ENCODE measurements around the gene CTSC. TPM values are rescaled to one million over a fixed set of nuclear protein-coding genes. Genes with fewer than 3 reads are reported as not detected.

CTSC gene
- total and polyA plus RNA-seq, 2 of the 13 experiments (the other 11 are each of a cell fraction or from before 2014, with no cell fraction given): 144 to 210 TPM

GRCh38 chr11:88327462-88328143 is 9.9 kb downstream of the CTSC start:
- no peak for FAIRE-seq
- no peak overlapping the region for H3K4me3 ChIP-seq (replicated peaks in 1 of 3; ENCODE audit: insufficient read depth in 1 of 3, low read depth in 2 of 3, low read length in 3 of 3)
- CTCF ChIA-PET (ENCODE audit: low intra/inter-chr PET ratio, low total read pairs): no interaction called here

More at GRCh38 chr11:88327462-88328143, 9.9 kb downstream of the CTSC start:
- intact Hi-C loops (cut with micrococcal nuclease; ENCODE audit: unreplicated experiment) (no loop called here), in situ Hi-C loops (cut with HindIII; ENCODE audit: extremely low pct_ligation_motif_present, low pct_unique_long_range_greater_than_20kb) (no loop called here)
- 59% methylated on average over 3 of the region's 3 CpGs for WGBS (ENCODE audit: low lambda C conversion rate)
- H3K4me1 ChIP-seq (ENCODE audit: insufficient read depth, low read length): no peaks in the 10 kb centered on the region
- DNase-seq (ENCODE audit: low spot score): no peak
- no peak overlapping the region for H2AFZ ChIP-seq (ENCODE audit: low read length)
- no peaks in the 10 kb centered on the region for H4K20me1 ChIP-seq (ENCODE audit: insufficient read depth, low read length)
- TF ChIP-seq KAT8 (CRISPR knock-in tag; IDR thresholded peaks at IDR 0.05) (no peak), ZFYVE20 (CRISPR knock-in tag; IDR thresholded peaks at IDR 0.05; ENCODE audit: borderline replicate concordance, low read depth) (no peak), ZNF512 (CRISPR knock-in tag; IDR thresholded peaks at IDR 0.05) (no peak), ZNF878 (CRISPR knock-in tag; IDR thresholded peaks at IDR 0.05) (no peak), NR2F1 (CRISPR knock-in tag; IDR thresholded peaks at IDR 0.05) (no peak), ZNF510 (CRISPR knock-in tag; IDR thresholded peaks at IDR 0.05; ENCODE audit: low read depth) (no peak), DPF2 (CRISPR knock-in tag; IDR thresholded peaks at IDR 0.05; ENCODE audit: borderline replicate concordance, low read depth) (no peak), TFAP4 (IDR thresholded peaks at IDR 0.05; ENCODE audit: borderline replicate concordance, low read depth) (no peak), ZNF7 (CRISPR knock-in tag; IDR thresholded peaks at IDR 0.05) (no peak), SMAD3 (CRISPR knock-in tag; IDR thresholded peaks at IDR 0.05) (no peak), DBP (CRISPR knock-in tag; IDR thresholded peaks at IDR 0.05; ENCODE audit: not compliant biosample characterization) (no peak), ZNF616 (CRISPR knock-in tag; IDR thresholded peaks at IDR 0.05; ENCODE audit: low read depth) (no peak), HOXA5 (CRISPR knock-in tag; IDR thresholded peaks at IDR 0.05) (no peak)
- TF ChIP-seq, protein P1, sequence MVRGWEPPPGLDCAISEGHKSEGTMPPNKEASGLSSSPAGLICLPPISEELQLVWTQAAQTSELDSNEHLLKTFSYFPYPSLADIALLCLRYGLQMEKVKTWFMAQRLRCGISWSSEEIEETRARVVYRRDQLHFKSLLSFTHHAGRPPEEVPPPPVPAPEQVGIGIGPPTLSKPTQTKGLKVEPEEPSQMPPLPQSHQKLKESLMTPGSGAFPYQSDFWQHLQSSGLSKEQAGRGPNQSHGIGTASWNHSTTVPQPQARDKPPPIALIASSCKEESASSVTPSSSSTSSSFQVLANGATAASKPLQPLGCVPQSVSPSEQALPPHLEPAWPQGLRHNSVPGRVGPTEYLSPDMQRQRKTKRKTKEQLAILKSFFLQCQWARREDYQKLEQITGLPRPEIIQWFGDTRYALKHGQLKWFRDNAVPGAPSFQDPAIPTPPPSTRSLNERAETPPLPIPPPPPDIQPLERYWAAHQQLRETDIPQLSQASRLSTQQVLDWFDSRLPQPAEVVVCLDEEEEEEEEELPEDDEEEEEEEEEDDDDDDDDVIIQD (CRISPR knock-in tag; IDR thresholded peaks at IDR 0.05; ENCODE audit: low read depth): no peak
- TF ChIP-seq, protein P2, sequence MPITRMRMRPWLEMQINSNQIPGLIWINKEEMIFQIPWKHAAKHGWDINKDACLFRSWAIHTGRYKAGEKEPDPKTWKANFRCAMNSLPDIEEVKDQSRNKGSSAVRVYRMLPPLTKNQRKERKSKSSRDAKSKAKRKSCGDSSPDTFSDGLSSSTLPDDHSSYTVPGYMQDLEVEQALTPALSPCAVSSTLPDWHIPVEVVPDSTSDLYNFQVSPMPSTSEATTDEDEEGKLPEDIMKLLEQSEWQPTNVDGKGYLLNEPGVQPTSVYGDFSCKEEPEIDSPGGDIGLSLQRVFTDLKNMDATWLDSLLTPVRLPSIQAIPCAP (CRISPR knock-in tag; IDR thresholded peaks at IDR 0.05; ENCODE audit: low read depth): no peak
- no TSS peak for BruUV-seq (replicated peaks)
- no peak for ATAC-seq
- H3K79me2 ChIP-seq (ENCODE audit: insufficient read depth, low read length): no peaks in the 10 kb centered on the region
- no peak overlapping the region for H3K4me2 ChIP-seq (ENCODE audit: low read depth, low read length)
- no peak overlapping the region for H3K27ac ChIP-seq (ENCODE audit: extremely low read length, insufficient read depth, low read length)
- H3K36me3 ChIP-seq (replicated peaks in 1 of 2; ENCODE audit: control insufficient read depth in 1 of 2, insufficient read depth in 2 of 2, low read length in 2 of 2): 0 out of 5 replicates have a peak, but pooled peaks cover 0 to 8% of the 10 kb centered on the region in 2 experiments
- POLR2A ChIA-PET: interaction anchor here (1.2 to 1.3 kb wide), 2 partner anchors 10 to 11 kb away, joined by 5 read pairs; partner anchors contain the start of gene CTSC
- H3K27me3 ChIP-seq (ENCODE audit: control insufficient read depth in 1 of 2, insufficient read depth in 2 of 2, low read length in 2 of 2): no peaks in the 10 kb centered on the region
- H3K9me3 ChIP-seq (ENCODE audit: low read length): no peaks in the 10 kb centered on the region
- H3K9ac ChIP-seq (ENCODE audit: insufficient read depth, low read depth, low read length): no peak overlapping the region
